ENCODE data around the gene NDRG3.
A peak's percentile ranks its signal among the peaks of the same experiment; 100 is the strongest.

The NDRG3 gene

GRCh38 chr20:36758276-36758675 lies 12.4 kb upstream of the NDRG3 start:
- Histone ChIP-seq H3K4me1 (ENCODE audit: control insufficient read depth, low read depth, low read length) (no peaks in the 10 kb centered on the region), H3K9ac (ENCODE audit: low read length) (no peak overlapping the region), H3K27me3 (ENCODE audit: control insufficient read depth, insufficient read depth, low read length) (no peaks in the 10 kb centered on the region), H3K4me3 (ENCODE audit: low read length) (no peak overlapping the region), H3K9me3 (ENCODE audit: control insufficient read depth, low read depth, low read length) (no peaks in the 10 kb centered on the region), H3K36me3 (ENCODE audit: control insufficient read depth, low read depth, low read length) (peaks cover 53% of the 10 kb centered on the region), H3K27ac (ENCODE audit: low read length) (no peak overlapping the region)

- H3K9ac ChIP-seq (ENCODE audit: low read length): no peak overlapping the region
- peaks cover 67% of the 10 kb centered on the region for H3K36me3 ChIP-seq (ENCODE audit: control insufficient read depth, low read depth, low read length)
- no peaks in the 10 kb centered on the region for H3K9me3 ChIP-seq (ENCODE audit: control insufficient read depth, low read depth, low read length)
- H3K4me1 ChIP-seq (ENCODE audit: control insufficient read depth, low read depth, low read length): no peaks in the 10 kb centered on the region
- no peak overlapping the region for H3K4me3 ChIP-seq (ENCODE audit: low read length)
- no peak overlapping the region for H3K27ac ChIP-seq (ENCODE audit: low read length)
- H3K27me3 ChIP-seq (ENCODE audit: control insufficient read depth, insufficient read depth, low read length): no peaks in the 10 kb centered on the region
Measured at GRCh38 chr20:36756496-36756895, 10.6 kb upstream of the NDRG3 start.

- Histone ChIP-seq H3K9ac (ENCODE audit: low read length) (no peak overlapping the region), H3K36me3 (ENCODE audit: control insufficient read depth, low read depth, low read length) (peaks cover 64% of the 10 kb centered on the region), H3K4me1 (ENCODE audit: control insufficient read depth, low read depth, low read length) (no peaks in the 10 kb centered on the region), H3K9me3 (ENCODE audit: control insufficient read depth, low read depth, low read length) (no peaks in the 10 kb centered on the region), H3K27ac (ENCODE audit: low read length) (no peak overlapping the region), H3K4me3 (ENCODE audit: low read length) (no peak overlapping the region), H3K27me3 (ENCODE audit: control insufficient read depth, insufficient read depth, low read length) (no peaks in the 10 kb centered on the region)
Measured at GRCh38 chr20:36754656-36755222, 8.8 kb upstream of the NDRG3 start.

GRCh38 chr20:36752582-36752981 lies 6.7 kb upstream of the NDRG3 start:
- Histone ChIP-seq H3K27me3 (ENCODE audit: control insufficient read depth, insufficient read depth, low read length) (no peaks in the 10 kb centered on the region), H3K4me3 (ENCODE audit: low read length) (no peak overlapping the region), H3K27ac (ENCODE audit: low read length) (no peak overlapping the region), H3K36me3 (ENCODE audit: control insufficient read depth, low read depth, low read length) (peaks cover 56% of the 10 kb centered on the region), H3K9ac (ENCODE audit: low read length) (no peak overlapping the region), H3K9me3 (ENCODE audit: control insufficient read depth, low read depth, low read length) (no peaks in the 10 kb centered on the region), H3K4me1 (ENCODE audit: control insufficient read depth, low read depth, low read length) (no peaks in the 10 kb centered on the region)

- peaks cover 4% of the 10 kb centered on the region for H3K4me1 ChIP-seq (ENCODE audit: control insufficient read depth, low read depth, low read length)
- H3K27me3 ChIP-seq (ENCODE audit: control insufficient read depth, insufficient read depth, low read length): no peaks in the 10 kb centered on the region
- peak overlapping the region; percentile 90 for H3K4me3 ChIP-seq (ENCODE audit: low read length)
- H3K9me3 ChIP-seq (ENCODE audit: control insufficient read depth, low read depth, low read length): no peaks in the 10 kb centered on the region
- H3K36me3 ChIP-seq (ENCODE audit: control insufficient read depth, low read depth, low read length): no peaks in the 10 kb centered on the region
- H3K9ac ChIP-seq (ENCODE audit: low read length): peak overlapping the region; percentile 36
- H3K27ac ChIP-seq (ENCODE audit: low read length): no peak overlapping the region
Measured at GRCh38 chr20:36745234-36745926, 510 bp downstream of the NDRG3 start.

GRCh38 chr20:36744764-36745191 lies 1.1 kb downstream of the NDRG3 start:
- H3K9ac ChIP-seq (ENCODE audit: low read length): no peak overlapping the region
- peak overlapping the region; percentile 90 for H3K4me3 ChIP-seq (ENCODE audit: low read length)
- no peak overlapping the region for H3K27ac ChIP-seq (ENCODE audit: low read length)

GRCh38 chr20:36744243-36744642 lies 1.6 kb downstream of the NDRG3 start:
- Histone ChIP-seq H3K4me1 (ENCODE audit: control insufficient read depth, low read depth, low read length) (peaks cover 4% of the 10 kb centered on the region), H3K36me3 (ENCODE audit: control insufficient read depth, low read depth, low read length) (no peaks in the 10 kb centered on the region), H3K9me3 (ENCODE audit: control insufficient read depth, low read depth, low read length) (no peaks in the 10 kb centered on the region), H3K4me3 (ENCODE audit: low read length) (peak overlapping the region; percentile 90), H3K9ac (ENCODE audit: low read length) (no peak overlapping the region), H3K27me3 (ENCODE audit: control insufficient read depth, insufficient read depth, low read length) (no peaks in the 10 kb centered on the region), H3K27ac (ENCODE audit: low read length) (no peak overlapping the region)

More at GRCh38 chr20:36744764-36745191, 1.1 kb downstream of the NDRG3 start:
- Histone ChIP-seq H3K9me3 (ENCODE audit: control insufficient read depth, low read depth, low read length) (no peaks in the 10 kb centered on the region), H3K36me3 (ENCODE audit: control insufficient read depth, low read depth, low read length) (no peaks in the 10 kb centered on the region), H3K4me1 (ENCODE audit: control insufficient read depth, low read depth, low read length) (peaks cover 4% of the 10 kb centered on the region), H3K27me3 (ENCODE audit: control insufficient read depth, insufficient read depth, low read length) (no peaks in the 10 kb centered on the region)

GRCh38 chr20:36742558-36742957 lies 3.3 kb downstream of the NDRG3 start:
- H3K4me1 ChIP-seq (ENCODE audit: control insufficient read depth, low read depth, low read length): peaks cover 4% of the 10 kb centered on the region
- H3K9me3 ChIP-seq (ENCODE audit: control insufficient read depth, low read depth, low read length): no peaks in the 10 kb centered on the region
- no peak overlapping the region for H3K4me3 ChIP-seq (ENCODE audit: low read length)
- no peaks in the 10 kb centered on the region for H3K27me3 ChIP-seq (ENCODE audit: control insufficient read depth, insufficient read depth, low read length)
- H3K27ac ChIP-seq (ENCODE audit: low read length): no peak overlapping the region
- H3K9ac ChIP-seq (ENCODE audit: low read length): no peak overlapping the region
- no peaks in the 10 kb centered on the region for H3K36me3 ChIP-seq (ENCODE audit: control insufficient read depth, low read depth, low read length)

- no peaks in the 10 kb centered on the region for H3K9me3 ChIP-seq (ENCODE audit: control insufficient read depth, low read depth, low read length)
- no peaks in the 10 kb centered on the region for H3K27me3 ChIP-seq (ENCODE audit: control insufficient read depth, insufficient read depth, low read length)
- peaks cover 8% of the 10 kb centered on the region for H3K4me1 ChIP-seq (ENCODE audit: control insufficient read depth, low read depth, low read length)
- H3K9ac ChIP-seq (ENCODE audit: low read length): no peak overlapping the region
- H3K36me3 ChIP-seq (ENCODE audit: control insufficient read depth, low read depth, low read length): no peaks in the 10 kb centered on the region
- no peak overlapping the region for H3K27ac ChIP-seq (ENCODE audit: low read length)
- H3K4me3 ChIP-seq (ENCODE audit: low read length): no peak overlapping the region
Measured at GRCh38 chr20:36741072-36741471, 4.8 kb downstream of the NDRG3 start.

GRCh38 chr20:36737183-36737499 lies 8.7 kb downstream of the NDRG3 start:
- Histone ChIP-seq H3K9ac (ENCODE audit: low read length) (no peak overlapping the region), H3K4me3 (ENCODE audit: low read length) (no peak overlapping the region), H3K27me3 (ENCODE audit: control insufficient read depth, insufficient read depth, low read length) (no peaks in the 10 kb centered on the region), H3K27ac (ENCODE audit: low read length) (no peak overlapping the region), H3K9me3 (ENCODE audit: control insufficient read depth, low read depth, low read length) (no peaks in the 10 kb centered on the region), H3K36me3 (ENCODE audit: control insufficient read depth, low read depth, low read length) (no peaks in the 10 kb centered on the region), H3K4me1 (ENCODE audit: control insufficient read depth, low read depth, low read length) (peaks cover 10% of the 10 kb centered on the region)

GRCh38 chr20:36736451-36737182 lies 9.3 kb downstream of the NDRG3 start:
- H3K4me1 ChIP-seq (ENCODE audit: control insufficient read depth, low read depth, low read length): peaks cover 10% of the 10 kb centered on the region
- H3K27ac ChIP-seq (ENCODE audit: low read length): no peak overlapping the region
- H3K9ac ChIP-seq (ENCODE audit: low read length): no peak overlapping the region
- H3K36me3 ChIP-seq (ENCODE audit: control insufficient read depth, low read depth, low read length): no peaks in the 10 kb centered on the region
- H3K27me3 ChIP-seq (ENCODE audit: control insufficient read depth, insufficient read depth, low read length): no peaks in the 10 kb centered on the region
- H3K9me3 ChIP-seq (ENCODE audit: control insufficient read depth, low read depth, low read length): no peaks in the 10 kb centered on the region
- no peak overlapping the region for H3K4me3 ChIP-seq (ENCODE audit: low read length)

All from iPS-18a (cell line).